Glomerular visceral epithelial cell (primary cell): ENCODE measurements around the gene SMIM30.
"Not testable (repeated sequence)": the region's sequence is repeated elsewhere in the genome, so short reads cannot be mapped to it uniquely, and the experiment has no call there.

Source experiments
- DNase-seq: peaks from one replicate; pipeline ENCODE4 v3.0.0-alpha.2; 2016; ENCODE audit errors: extremely low spot score

SMIM30 gene, protein sequence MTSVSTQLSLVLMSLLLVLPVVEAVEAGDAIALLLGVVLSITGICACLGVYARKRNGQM

GRCh38 chr7:113118074-113118959, at the start of gene SMIM30:
TSS of gene SMIM30 (minus strand) at chr7:113118554. CDS start at chr7:113117578, 976 bp downstream.
- DNase-seq = peak; percentile 84

DNA sequence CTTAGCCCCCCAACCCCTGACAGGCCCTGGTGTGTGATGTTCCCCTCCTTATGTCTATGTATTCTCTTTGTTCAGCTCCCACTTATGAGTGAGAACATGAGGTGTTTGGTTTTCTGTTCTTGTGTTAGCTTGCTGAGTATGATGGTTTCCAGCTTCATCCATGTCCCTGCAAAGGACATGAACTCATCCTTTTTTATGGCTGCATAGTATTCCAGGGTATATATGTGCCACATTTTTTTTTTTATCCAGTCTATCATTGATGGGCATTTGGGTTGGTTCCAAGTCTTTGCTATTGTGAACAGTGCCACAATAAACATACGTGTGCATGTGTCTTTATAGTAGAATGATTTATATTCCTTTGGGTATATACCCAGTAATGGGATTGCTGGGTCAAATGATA, 47.8 kb upstream of the SMIM30 start:
- not testable (repeated sequence) for DNase-seq

DNA sequence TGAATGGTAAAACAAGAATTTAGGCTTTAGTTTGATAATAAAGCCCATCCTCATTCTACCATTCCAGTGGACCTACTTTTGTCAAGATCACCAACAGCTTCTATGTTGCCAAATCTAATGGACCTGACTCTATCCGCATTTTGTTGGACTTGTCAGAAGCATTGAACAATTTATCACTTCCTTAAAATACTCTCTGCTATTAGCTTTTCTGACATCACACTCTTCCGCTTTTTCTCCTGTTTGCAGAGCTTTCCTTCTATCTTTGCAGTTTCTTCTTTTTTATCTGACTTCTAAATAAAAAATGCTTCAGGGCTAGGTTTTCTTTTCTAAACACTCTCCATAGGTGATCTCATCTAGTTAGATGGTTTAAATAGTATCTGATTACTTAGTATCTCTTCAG, 42.7 kb upstream of the SMIM30 start:
- DNase-seq = no peak

DNA sequence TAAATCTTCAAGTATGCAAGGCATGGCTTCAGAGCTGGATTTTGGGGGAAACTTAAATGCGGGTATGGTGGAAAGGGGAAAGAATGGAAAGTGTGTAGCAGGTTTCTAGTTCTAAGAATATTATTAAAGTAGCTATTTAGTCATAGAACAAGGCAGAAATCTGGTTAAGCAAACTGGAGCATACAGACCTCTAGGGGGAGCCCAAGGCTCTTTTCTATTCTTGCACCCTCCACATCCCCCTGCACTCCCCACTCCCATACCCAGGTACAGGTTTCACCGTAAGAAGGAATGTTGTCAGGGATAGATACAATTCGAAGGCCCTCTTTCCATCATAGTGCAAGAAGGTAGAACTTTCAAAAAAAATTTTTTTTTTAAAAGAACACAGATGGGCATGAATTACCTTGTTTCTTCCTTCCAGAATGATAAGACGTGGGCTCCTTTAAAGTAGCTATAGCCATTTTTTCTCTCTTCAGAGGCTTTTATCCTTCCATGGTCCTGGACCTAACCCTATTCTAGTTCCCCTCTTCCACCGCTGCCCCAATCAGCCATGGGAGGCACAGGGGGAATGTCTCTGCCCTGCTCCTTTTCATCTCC, 41.5 kb upstream of the SMIM30 start:
- DNase-seq = peak; percentile 40

- DNase-seq = no peak
Measured at GRCh38 chr7:113158756-113159155, 40.4 kb upstream of the SMIM30 start.

- no peak for DNase-seq
Measured at GRCh38 chr7:113154117-113154516, 35.8 kb upstream of the SMIM30 start.

DNA sequence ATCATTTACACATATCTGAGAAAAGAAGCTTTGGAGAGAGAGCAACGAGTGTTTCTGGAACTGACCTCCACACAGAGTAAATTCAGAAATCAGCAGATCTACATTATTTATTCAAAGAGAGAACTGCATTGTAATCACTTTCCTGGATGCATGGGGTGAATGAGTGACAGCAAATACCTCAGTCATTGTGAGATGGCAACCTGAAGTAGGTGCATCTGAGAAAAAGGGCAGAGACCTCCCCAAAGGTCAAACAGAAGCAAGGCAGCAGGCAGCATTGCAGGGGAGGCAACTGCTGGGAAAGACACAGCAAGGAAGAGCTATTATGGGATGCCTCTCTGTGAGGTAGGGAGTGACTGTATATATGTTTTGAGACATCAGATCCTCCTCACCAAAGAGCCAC, 26.5 kb upstream of the SMIM30 start:
- DNase-seq = no peak

GRCh38 chr7:113143486-113144257, 25.3 kb upstream of the SMIM30 start:
- no peak for DNase-seq

- DNase-seq = no peak
Measured at GRCh38 chr7:113142385-113143119, 24.2 kb upstream of the SMIM30 start.

- DNase-seq = no peak
Measured at GRCh38 chr7:113141803-113142202, 23.4 kb upstream of the SMIM30 start.

DNA sequence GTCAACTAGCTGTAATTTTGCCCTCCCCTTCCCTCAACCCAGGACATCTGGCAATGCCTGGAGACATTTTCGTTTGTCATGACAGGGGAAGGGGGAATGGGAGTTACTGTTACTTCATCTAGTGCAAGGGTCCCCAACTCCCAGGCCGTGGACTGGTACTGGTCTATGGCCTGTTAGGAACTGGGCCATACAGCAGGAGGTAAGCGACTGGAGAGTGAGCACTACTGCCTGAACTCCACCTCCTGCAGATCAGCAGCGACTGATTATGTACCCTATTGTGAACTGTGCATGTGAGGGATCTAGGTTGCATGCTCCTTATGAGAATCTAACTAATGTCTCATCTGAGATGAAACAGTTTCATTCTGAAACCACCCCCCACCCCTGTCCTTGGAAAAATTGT, 22.6 kb upstream of the SMIM30 start:
- DNase-seq = no peak

DNA sequence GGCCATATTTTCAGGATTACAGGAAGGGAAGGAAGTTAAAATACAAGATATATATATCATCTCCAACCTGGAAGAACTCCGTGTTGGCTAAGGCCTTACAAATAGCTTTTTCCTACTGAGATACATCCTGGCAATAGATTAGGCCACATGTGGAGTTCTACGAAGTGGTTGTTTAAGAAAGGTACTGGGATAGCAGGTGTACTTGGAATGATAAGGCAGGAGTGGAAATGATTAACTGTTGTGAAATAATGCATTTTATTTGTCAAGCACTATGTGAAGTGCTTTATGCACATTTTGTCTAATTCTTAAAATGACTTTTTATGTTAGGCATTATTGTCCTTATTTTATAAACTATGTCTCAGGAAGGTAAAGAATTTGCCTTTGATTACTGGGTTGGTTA, 18.9 kb upstream of the SMIM30 start:
- no peak for DNase-seq

GRCh38 chr7:113134025-113134424, 15.7 kb upstream of the SMIM30 start:
- DNase-seq = no peak

GRCh38 chr7:113131367-113131766, 13.0 kb upstream of the SMIM30 start:
- DNase-seq = no peak

DNA sequence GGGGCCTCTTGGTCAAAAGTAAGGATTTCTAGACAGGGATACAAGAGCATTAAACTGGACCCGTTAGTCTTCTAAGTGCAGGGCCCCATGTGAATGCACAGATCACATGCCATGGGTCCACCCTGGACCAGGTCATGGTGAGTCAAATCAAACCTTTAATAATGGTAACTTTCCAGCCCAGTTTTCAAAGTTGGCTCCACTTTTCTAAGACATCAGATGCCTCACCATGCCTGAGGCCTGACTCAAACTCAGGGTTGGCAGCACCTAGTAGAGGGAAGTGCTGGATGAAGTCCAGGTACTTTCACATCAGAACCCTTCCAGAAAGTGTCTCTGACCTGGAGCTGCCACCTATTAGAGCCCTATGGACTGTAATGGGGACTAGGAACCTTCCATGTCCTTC, 9.7 kb upstream of the SMIM30 start:
- DNase-seq = no peak

DNA sequence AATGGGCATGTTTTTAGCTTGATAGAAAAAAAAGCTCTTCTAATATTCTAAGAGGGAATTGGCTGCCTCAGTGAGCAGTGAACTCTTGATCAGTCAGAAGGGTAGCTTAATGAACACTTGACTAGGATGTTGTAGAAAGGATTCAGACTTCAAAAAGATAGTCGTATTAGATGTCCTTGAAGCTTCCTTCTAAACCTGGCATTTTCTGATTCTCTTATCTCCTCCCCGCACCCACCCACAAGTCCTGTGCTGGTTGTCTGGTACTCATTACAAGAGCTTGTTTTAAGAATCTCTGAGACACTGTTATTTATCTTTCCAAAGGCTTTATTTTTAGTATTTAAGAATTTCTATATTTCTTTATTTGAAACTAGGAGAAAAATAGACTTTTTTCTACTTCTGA, 7.4 kb upstream of the SMIM30 start:
- DNase-seq = no peak

DNA sequence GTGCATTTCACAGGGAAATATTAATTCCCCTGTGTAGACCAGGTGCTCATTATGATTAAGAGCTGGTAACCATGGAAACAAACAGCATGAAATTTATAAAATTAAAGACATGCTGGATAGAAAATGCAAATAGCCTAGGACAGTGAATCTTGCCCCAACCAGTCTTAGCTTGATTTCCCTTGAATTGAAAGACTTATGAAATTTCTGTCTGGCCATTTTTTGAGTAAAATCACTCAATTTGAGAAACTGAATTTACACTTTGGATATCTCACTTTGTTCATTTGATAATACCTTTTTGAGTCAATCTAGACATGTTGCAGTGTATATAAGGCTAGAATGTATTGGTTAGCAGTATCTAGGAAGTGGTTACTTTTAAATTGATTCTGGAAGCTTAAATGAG, 4.4 kb upstream of the SMIM30 start:
- DNase-seq = no peak

GRCh38 chr7:113120647-113121046, 2.3 kb upstream of the SMIM30 start:
- DNase-seq = no peak

DNA sequence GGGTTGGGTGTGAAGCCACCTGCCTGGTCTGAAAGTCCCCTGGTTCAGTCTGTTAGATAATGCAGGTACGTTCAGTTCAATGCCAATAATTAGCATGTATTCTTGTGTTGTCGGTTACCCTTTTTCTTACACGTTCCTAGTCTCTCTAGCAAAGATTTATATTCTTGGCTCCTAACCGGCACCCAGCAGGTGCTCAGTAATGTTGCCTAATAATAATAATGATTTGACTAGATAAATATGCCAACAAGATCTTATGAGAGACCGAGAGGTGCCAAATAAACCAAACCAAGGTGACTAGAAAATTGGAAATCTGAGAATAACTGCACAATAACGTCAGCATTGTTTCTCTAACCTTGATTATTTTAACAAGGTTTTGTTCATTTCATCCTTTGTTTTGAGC, 1.1 kb upstream of the SMIM30 start:
- no peak for DNase-seq

GRCh38 chr7:113117374-113117774, 980 bp downstream of the SMIM30 start:
- not testable (repeated sequence) for DNase-seq

GRCh38 chr7:113113912-113114311, 4.4 kb downstream of the SMIM30 start:
- no peak for DNase-seq

GRCh38 chr7:113109718-113110117, 8.6 kb downstream of the SMIM30 start:
- no peak for DNase-seq
